Measurements from ENCODE around the gene EED. TPM values are rescaled to one million over a fixed set of nuclear protein-coding genes. Genes with fewer than 3 reads are reported as not detected.
"Not testable (repeated sequence)": the region's sequence is repeated elsewhere in the genome, so short reads cannot be mapped to it uniquely, and the experiment has no call there.

The EED gene
- polyA plus RNA-seq, 1 experiment = 17.5 TPM

DNA sequence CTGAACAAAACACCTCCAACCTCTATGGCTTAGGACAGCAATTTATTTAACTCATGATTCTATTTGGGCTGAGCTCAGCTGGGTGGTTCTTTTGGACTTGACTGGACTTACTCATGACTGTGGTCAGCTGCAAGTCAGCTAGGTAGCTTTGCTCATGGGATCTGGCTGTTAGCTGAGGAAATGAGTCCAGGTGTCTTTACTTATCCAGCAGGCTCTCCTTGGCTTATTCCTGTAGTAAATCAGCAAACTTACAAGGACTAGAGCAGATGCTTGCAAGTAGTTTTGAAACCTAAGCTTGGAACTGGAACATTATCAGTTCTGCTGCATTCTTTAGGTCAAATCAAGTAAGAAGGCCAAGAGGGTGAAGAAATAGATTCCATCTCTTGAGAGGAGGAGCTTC is 49.5 kb downstream of the EED start:
- no peaks in the 10 kb centered on the region for H3K27me3 ChIP-seq (ENCODE audit: control insufficient read depth, insufficient read depth, low read length)
- no peaks in the 10 kb centered on the region for H3K9me3 ChIP-seq (ENCODE audit: control insufficient read depth, insufficient read depth, low read length)
- DNase-seq (ENCODE audit: low read depth, low spot score) = no peak
- H3K27ac ChIP-seq (ENCODE audit: low read depth, low read length) = no peak overlapping the region
- POLR2A ChIA-PET = no interaction called here
- H3K4me3 ChIP-seq (ENCODE audit: low read depth, low read length) = no peak overlapping the region
- TF ChIP-seq, protein P1, sequence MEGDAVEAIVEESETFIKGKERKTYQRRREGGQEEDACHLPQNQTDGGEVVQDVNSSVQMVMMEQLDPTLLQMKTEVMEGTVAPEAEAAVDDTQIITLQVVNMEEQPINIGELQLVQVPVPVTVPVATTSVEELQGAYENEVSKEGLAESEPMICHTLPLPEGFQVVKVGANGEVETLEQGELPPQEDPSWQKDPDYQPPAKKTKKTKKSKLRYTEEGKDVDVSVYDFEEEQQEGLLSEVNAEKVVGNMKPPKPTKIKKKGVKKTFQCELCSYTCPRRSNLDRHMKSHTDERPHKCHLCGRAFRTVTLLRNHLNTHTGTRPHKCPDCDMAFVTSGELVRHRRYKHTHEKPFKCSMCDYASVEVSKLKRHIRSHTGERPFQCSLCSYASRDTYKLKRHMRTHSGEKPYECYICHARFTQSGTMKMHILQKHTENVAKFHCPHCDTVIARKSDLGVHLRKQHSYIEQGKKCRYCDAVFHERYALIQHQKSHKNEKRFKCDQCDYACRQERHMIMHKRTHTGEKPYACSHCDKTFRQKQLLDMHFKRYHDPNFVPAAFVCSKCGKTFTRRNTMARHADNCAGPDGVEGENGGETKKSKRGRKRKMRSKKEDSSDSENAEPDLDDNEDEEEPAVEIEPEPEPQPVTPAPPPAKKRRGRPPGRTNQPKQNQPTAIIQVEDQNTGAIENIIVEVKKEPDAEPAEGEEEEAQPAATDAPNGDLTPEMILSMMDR (IDR thresholded peaks at IDR 0.05; ENCODE audit: low read depth, low read length) = no peak
- CTCF ChIA-PET = interaction anchor here (0.7 to 2.0 kb wide), 3 partner anchors 49 to 439 kb away, joined by 3 to 9 read pairs (median 3); partner anchors contain the start of gene CCDC83

DNA sequence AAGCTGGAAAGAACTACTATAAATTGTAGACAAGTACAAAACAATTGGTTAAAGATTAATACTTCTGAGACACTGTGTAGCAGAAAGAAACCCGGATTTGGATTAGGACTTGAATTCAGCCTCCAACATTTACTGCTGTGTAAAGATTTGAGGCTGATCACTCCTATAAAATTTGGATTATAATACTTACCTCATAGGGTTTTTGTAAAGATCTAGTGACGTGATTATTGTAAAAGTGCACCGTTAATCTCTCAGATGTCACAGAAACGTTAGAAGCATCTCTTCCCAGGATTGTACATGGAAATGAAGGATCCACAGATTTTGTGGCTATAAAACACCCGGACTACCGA is 57.2 kb downstream of the EED start:
- TF ChIP-seq, protein P1 (IDR thresholded peaks at IDR 0.05; ENCODE audit: low read depth, low read length) = no peak
- no peaks in the 10 kb centered on the region for H3K9me3 ChIP-seq (ENCODE audit: control insufficient read depth, insufficient read depth, low read length)
- ChIA-PET CTCF (interaction anchor here (0.6 to 3.0 kb wide), 3 partner anchors 9 to 447 kb away, joined by 3 to 10 read pairs (median 9); partner anchors contain the start of gene CCDC83), POLR2A (no interaction called here)
- no peak for DNase-seq (ENCODE audit: low read depth, low spot score)
- no peak overlapping the region for H3K27ac ChIP-seq (ENCODE audit: low read depth, low read length)
- peak overlapping the region; percentile 74 for H3K4me3 ChIP-seq (ENCODE audit: low read depth, low read length)
- H3K27me3 ChIP-seq (ENCODE audit: control insufficient read depth, insufficient read depth, low read length) = no peaks in the 10 kb centered on the region

DNA sequence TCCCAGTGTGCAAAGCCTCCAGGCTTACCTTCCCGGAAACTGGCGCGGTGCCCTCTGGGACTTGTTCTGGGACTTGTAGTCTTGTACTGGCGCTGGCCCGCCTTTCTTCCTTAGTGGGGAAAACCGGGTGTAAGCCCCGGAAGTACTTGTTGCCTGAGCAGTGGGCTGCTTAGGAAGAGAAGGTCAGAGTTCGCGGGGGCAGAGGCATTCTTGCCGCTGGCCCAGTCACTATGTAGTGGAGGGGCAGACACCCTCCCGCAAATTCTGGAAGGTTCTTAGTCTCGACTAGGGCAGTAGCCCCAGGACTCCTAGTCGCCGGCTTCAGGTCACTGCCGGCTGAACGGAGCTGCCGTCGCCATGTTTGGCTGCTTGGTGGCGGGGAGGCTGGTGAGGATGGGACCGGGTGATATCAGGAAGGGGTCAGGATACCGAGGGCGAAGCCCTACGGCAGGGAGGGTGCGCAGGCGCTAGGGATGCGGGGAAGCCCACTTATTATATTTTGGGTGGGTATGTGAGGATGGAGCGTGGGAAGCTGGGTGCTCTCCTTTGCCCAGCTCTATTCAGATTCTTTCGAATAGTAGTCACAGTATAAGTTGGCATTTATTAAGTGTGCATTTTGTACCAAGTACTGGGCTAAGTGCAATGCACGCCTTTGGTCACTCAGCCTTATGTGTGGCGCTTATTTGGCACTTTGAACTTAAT is 57.7 kb downstream of the EED start, which contains the start of gene HIKESHI:
HIKESHI (plus strand) TSS at position 149 of the 702 bp plus-strand sequence; CDS start at position 358, 209 bp downstream.
- TF ChIP-seq, protein P1 (IDR thresholded peaks at IDR 0.05; ENCODE audit: low read depth, low read length) = no peak
- CTCF ChIA-PET = interaction anchor here (2.7 to 3.0 kb wide), 2 partner anchors 10 to 447 kb away, joined by 9 to 10 read pairs; partner anchors contain the start of gene CCDC83
- no peak within 1 kb of the TSS for H3K27ac ChIP-seq (ENCODE audit: low read depth, low read length)
- H3K4me3 ChIP-seq (ENCODE audit: low read depth, low read length) = peak within 1 kb of the TSS; percentile 74
- DNase-seq (ENCODE audit: low read depth, low spot score) = peak; percentile 93
- H3K27me3 ChIP-seq (ENCODE audit: control insufficient read depth, insufficient read depth, low read length) = no peaks in the 10 kb centered on the region
- H3K9me3 ChIP-seq (ENCODE audit: control insufficient read depth, insufficient read depth, low read length) = no peaks in the 10 kb centered on the region
- POLR2A ChIA-PET = interaction anchor here (0.8 to 1.1 kb wide), 2 partner anchors 12 to 617 kb away, joined by 3 read pairs; no protein-coding TSS in a partner anchor

DNA sequence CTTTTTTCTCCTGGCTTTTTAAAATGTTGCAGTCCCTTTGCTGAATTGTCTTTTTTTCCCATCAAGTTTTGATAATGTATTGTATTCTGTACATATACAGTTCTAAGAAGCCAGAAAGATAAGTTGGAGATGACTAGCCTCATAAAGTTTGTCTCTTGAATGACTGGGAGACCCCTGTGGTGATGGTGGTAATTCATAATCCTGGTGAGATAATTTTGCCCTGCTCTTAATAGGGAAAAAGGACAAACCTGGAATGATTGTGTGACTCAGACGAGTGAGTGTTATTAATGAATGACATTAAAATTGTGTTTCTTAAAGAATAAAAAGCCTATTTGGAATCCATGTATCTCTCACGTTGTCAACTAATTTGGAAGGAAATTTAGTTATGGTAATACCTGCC is 58.7 kb downstream of the EED start:
- POLR2A ChIA-PET = interaction anchor here (1.1 kb wide), 1 partner anchor 618 kb away, joined by 3 read pairs; no protein-coding TSS in a partner anchor
- no peak for DNase-seq (ENCODE audit: low read depth, low spot score)
- CTCF ChIA-PET = interaction anchor here (3.0 kb wide), 1 partner anchor 448 kb away, joined by 9 read pairs; the partner anchor contains the start of gene CCDC83
- Histone ChIP-seq H3K4me3 (ENCODE audit: low read depth, low read length) (peak overlapping the region; percentile 74), H3K27ac (ENCODE audit: low read depth, low read length) (no peak overlapping the region), H3K9me3 (ENCODE audit: control insufficient read depth, insufficient read depth, low read length) (no peaks in the 10 kb centered on the region), H3K27me3 (ENCODE audit: control insufficient read depth, insufficient read depth, low read length) (no peaks in the 10 kb centered on the region)
- TF ChIP-seq, protein P1 (IDR thresholded peaks at IDR 0.05; ENCODE audit: low read depth, low read length) = no peak

DNA sequence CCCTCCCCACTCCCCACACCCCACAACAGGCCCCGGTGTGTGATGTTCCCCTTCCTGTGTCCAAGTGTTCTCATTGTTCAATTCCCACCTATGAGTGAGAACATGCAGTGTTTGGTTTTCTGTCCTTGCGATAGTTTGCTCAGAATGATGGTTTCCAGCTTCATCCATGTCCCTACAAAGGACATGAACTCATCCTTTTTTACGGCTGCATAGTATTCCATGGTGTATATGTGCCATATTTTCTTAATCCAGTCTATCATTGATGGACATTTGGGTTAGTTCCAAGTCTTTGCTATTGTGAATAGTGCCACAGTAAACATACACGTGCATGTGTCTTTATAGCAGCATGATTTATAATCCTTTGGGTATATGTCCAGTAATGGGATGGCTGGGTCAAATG is 64.2 kb downstream of the EED start:
- H3K27ac ChIP-seq (ENCODE audit: low read depth, low read length); POLR2A ChIA-PET; DNase-seq (ENCODE audit: low read depth, low spot score); H3K4me3 ChIP-seq (ENCODE audit: low read depth, low read length); CTCF ChIA-PET; H3K9me3 ChIP-seq (ENCODE audit: control insufficient read depth, insufficient read depth, low read length); H3K27me3 ChIP-seq (ENCODE audit: control insufficient read depth, insufficient read depth, low read length): not testable (repeated sequence)
